A673 (cell line): ENCODE measurements around the gene DHRS1. TPM values are rescaled to one million over a fixed set of nuclear protein-coding genes. Genes with fewer than 3 reads are reported as not detected.
A peak's percentile ranks its signal among the peaks of the same experiment; 100 is the strongest.

Experiments
- BruUV-seq: library from RNA; stranded (reverse); fragments of 400-500 nt; replicated peaks from 2 replicates; lab custom pipeline; 2021; lab: Mats Ljungman, UMichigan
- CTCF ChIA-PET: fragments of 300-600 bp; sonication (Branson Sonifier 250); formaldehyde crosslinking; loops from one replicate; lab custom pipeline; 2022; ENCODE audit warnings: antibody characterized with exemption; lab: Charles Lee
- POLR2A ChIA-PET: fragments of 300-600 bp; sonication (Branson Sonifier 250); formaldehyde crosslinking; loops from one replicate; lab custom pipeline; 2022; ENCODE audit warnings: antibody characterized with exemption; ENCODE audit not compliant: low non-redundant PET; lab: Charles Lee
- DNase-seq: peaks from one replicate; pipeline ENCODE4 v3.0.0-alpha.2; 2015; ENCODE audit warnings: low spot score
- H3K27ac ChIP-seq: fragments of 200-600 bp; sonication (generic); 2 replicates; pipeline ENCODE4 v1.5.1; 2016; ENCODE audit warnings: mixed run types, low read depth, mild to moderate bottlenecking, mixed read lengths, antibody characterized with exemption, low read length; ENCODE audit not compliant: poor library complexity, severe bottlenecking
- H3K27me3 ChIP-seq: fragments of 200-600 bp; sonication (generic); replicated peaks from 2 replicates; pipeline ENCODE4 v1.6.1; 2017; ENCODE audit warnings: mixed run types, low read depth, mild to moderate bottlenecking, mixed read lengths, antibody characterized with exemption, low read length; ENCODE audit not compliant: insufficient read depth, poor library complexity
- H3K36me3 ChIP-seq: fragments of 200-600 bp; sonication (generic); 2 replicates; pipeline ENCODE4 v1.6.1; 2016; ENCODE audit warnings: mixed run types, mild to moderate bottlenecking, mixed read lengths, antibody characterized with exemption, low read length; ENCODE audit not compliant: insufficient read depth, poor library complexity, severe bottlenecking
- H3K4me1 ChIP-seq: fragments of 200-600 bp; sonication (generic); 2 replicates; pipeline ENCODE4 v1.6.1; 2017; ENCODE audit warnings: mixed run types, mild to moderate bottlenecking, mixed read lengths, antibody characterized with exemption, low read length; ENCODE audit not compliant: insufficient read depth, poor library complexity, severe bottlenecking
- H3K4me3 ChIP-seq: fragments of 200-600 bp; sonication (generic); 2 replicates; pipeline ENCODE4 v1.5.1; 2016; ENCODE audit warnings: low read depth, mixed run types, mild to moderate bottlenecking, mixed read lengths, low read length; ENCODE audit not compliant: poor library complexity, severe bottlenecking
- H3K9me3 ChIP-seq: fragments of 200-600 bp; sonication (generic); 2 replicates; pipeline ENCODE4 v1.6.1; 2016; ENCODE audit warnings: mixed run types, low read depth, mild to moderate bottlenecking, mixed read lengths, antibody characterized with exemption, low read length; ENCODE audit not compliant: poor library complexity, severe bottlenecking
- CTCF ChIP-seq: fragments of 300-800, 200-600 bp; sonication (generic); conservative IDR thresholded peaks from 2 replicates; pipeline ENCODE4 v1.5.1; 2017; ENCODE audit warnings: low read depth, mild to moderate bottlenecking, antibody characterized with exemption, low read length, moderate library complexity, mixed read lengths
- EZH2 ChIP-seq: fragments of 200-600 bp; sonication (generic); IDR thresholded peaks from 2 replicates; pipeline ENCODE4 v1.6.1; 2017; ENCODE audit warnings: borderline replicate concordance, low read depth, mild to moderate bottlenecking, mixed read lengths, antibody characterized with exemption, low read length; ENCODE audit not compliant: poor library complexity, severe bottlenecking
- intact Hi-C: fragments of 100-400 bp; cut with micrococcal nuclease; formaldehyde crosslinking; loops from one replicate; pipeline ENCODE4 v1.10.0; 2022; ENCODE audit not compliant: unreplicated experiment
- total RNA-seq: library from RNA; stranded (reverse); gene quantifications from 2 replicates; pipeline ENCODE4 v1.2.3, GENCODE V29; 2021

Gene DHRS1
- total RNA-seq, 1 experiment from 2014 or later = 13.3 TPM

DNA sequence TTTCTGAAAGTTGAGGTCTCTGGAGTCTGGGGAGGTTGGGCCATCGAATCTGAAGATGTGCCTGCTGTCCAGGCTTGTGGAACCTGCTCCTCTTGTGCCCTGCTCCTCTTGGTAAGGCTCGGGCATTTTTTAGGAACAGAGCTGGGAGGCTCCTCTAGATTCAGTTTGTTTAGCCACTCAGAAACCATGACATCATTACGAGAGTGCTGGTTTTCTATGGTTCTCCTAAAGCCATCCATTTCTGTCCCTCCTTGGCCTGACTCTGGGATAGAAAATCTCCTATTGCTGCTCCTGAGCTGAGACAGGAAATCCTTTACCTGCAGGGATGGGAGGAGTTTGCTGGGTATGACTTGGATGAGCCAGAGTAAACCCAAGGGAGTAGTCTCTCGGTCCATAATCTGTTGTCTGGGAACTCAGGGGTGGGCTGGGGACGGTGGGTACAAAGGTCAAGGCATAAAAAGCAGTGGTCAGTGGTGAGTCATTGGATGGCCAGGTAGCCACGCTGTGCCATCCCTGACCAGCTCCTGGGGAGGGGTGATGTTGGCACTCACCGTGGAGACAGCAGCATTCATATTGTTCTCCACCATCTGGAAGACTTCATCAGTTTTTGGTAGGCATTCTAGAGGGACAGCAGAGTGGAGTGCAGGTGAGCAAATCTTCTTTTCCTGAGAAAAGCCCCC, 37.7 kb upstream of the DHRS1 start:
- TF ChIP-seq CTCF (no peak), EZH2 (no peak)
- ChIA-PET POLR2A (interaction anchor here (0.9 kb wide), 1 partner anchor 50 kb away, joined by 3 read pairs; no protein-coding TSS in a partner anchor), CTCF (interaction anchor here (0.6 kb wide), 1 partner anchor 94 kb away, joined by 4 read pairs; no protein-coding TSS in a partner anchor)
- Histone ChIP-seq H3K4me1 (peaks cover 10% of the 10 kb centered on the region), H3K36me3 (no peaks in the 10 kb centered on the region), H3K27me3 (no peaks in the 10 kb centered on the region), H3K9me3 (no peaks in the 10 kb centered on the region), H3K4me3 (no peak overlapping the region), H3K27ac (no peak overlapping the region)
- no TSS peak for BruUV-seq
- no peak for DNase-seq
- intact Hi-C loops = no loop called here

DNA sequence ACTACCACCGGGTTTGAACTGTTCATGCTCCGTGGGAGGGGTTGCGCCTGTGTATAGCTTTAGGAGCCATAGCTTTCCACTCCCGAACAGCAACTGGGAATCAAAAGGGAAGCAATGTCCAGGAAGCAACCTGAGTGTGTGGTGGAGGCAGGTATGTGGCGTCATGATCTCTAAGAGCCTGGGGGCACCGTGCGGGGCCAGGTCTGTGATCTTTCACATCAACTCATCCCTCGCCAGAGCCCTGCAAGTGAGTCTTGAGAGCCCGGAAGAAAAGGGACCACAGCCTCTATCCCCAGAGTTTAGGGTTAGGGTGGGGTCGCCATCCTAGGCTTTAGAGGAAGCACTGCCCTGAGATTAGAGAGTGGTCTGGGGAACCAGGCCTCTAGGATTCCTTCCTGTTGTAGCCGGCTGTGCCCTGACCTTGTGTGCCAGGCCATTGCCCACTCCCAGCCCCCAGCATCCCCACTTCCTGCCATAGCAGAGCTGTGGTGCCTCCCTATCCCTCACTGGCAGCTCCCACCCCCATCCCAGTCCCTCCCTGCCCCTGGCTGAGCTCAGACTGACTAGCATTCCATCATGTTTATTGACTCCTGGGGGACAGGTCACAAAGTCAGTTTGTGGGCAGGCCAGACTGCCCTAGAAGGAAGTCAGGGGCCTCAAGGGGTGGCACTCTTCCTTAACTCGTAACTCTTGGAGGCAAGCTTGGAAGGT, 36.0 kb upstream of the DHRS1 start:
- Histone ChIP-seq H3K4me1 (peaks cover 10% of the 10 kb centered on the region), H3K4me3 (no peak overlapping the region), H3K27me3 (no peaks in the 10 kb centered on the region), H3K36me3 (no peaks in the 10 kb centered on the region), H3K9me3 (no peaks in the 10 kb centered on the region), H3K27ac (no peak overlapping the region)
- intact Hi-C loops = no loop called here
- TF ChIP-seq EZH2 (no peak), CTCF (no peak)
- BruUV-seq = no TSS peak
- CTCF ChIA-PET = interaction anchor here (4.8 kb wide), 1 partner anchor 95 kb away, joined by 101 read pairs; the partner anchor contains the start of genes CBLN3 and KHNYN
- DNase-seq = no peak
- POLR2A ChIA-PET = no interaction called here

DNA sequence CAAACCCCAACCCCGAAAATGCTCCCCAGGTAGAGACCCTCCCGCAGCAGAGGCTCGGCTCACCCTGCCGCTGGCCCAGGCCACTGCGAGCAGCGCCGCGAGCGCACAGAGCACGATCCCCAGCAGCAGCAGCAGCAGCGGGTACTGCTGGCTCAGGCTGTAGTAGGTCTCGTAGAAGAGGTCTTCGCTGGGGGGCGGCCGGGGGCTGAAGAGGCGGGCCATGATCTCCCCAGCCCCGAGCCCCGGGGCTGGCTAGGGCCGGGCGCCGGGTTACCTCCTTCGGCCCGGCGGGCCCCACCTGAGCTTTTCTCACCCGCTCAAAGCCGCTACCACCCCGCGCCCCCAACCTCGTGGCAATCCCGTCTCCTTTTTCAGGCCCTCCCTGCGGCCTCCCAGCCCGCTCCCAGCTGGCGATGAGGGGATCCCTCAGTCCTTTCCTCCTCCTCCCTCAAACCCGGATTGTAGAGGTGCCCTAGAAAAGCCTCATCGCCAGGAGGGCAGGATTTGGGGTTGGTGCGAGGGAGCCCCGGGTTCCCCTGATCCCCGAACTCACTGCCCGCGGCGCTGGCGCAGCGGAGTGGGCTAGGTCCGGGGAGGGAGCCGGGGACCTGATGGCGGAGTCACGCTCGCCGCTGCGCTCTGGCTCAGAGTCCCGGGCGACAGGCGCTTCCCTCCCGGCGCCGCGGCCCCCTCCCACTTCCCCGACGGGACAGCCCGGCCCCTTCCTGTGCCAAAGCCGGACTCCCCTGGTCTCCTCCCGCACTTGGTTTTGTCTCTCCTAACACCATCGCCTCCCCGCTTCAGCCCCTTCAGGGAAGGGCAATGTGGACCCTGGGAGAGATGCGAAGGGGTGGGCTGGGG, 35.1 kb upstream of the DHRS1 start, which contains the start of gene ADCY4:
Gene ADCY4, minus strand, starts transcription at position 641 of the 861 bp plus-strand sequence. Its CDS starts 419 bp downstream, at position 222.
- POLR2A ChIA-PET = no interaction called here
- no peaks in the 10 kb centered on the region for H3K27me3 ChIP-seq

More for the DNA sequence above, 35.1 kb upstream of the DHRS1 start, which contains the start of gene ADCY4:
- TF ChIP-seq EZH2 (no peak), CTCF (no peak)
- Histone ChIP-seq H3K4me1 (peaks cover 10% of the 10 kb centered on the region), H3K27ac (no peak within 1 kb of the TSS), H3K9me3 (no peaks in the 10 kb centered on the region), H3K4me3 (peak within 1 kb of the TSS; percentile 43), H3K36me3 (no peaks in the 10 kb centered on the region)
- DNase-seq = no peak
- intact Hi-C loops = loop anchor here (1.0 kb wide), 1 partner anchor 33 kb away; no protein-coding TSS in a partner anchor
- no TSS peak for BruUV-seq
- CTCF ChIA-PET = interaction anchor here (1.5 to 4.8 kb wide), 4 partner anchors 85 to 107 kb away, joined by 6 to 101 read pairs (median 6); partner anchors contain the start of genes CBLN3, KHNYN and TINF2
